DOHH2 (cell line): ENCODE data around the gene L3MBTL2.

Experiments used
- H3F3A ChIP-seq: fragments of 200-600 bp; sonication (generic), shearing (Covaris generic); 2 replicates; pipeline ENCODE4 v1.6.0; 2016; ENCODE audit warnings: antibody characterized with exemption, mild to moderate bottlenecking; ENCODE audit not compliant: control insufficient read depth, insufficient read depth
- H3K27ac ChIP-seq: fragments of 200-600 bp; sonication (generic); 2 replicates; pipeline ENCODE4 v1.5.1; 2014; ENCODE audit warnings: low read depth, mild to moderate bottlenecking, low read length, moderate library complexity
- H3K27me3 ChIP-seq: fragments of 200-600 bp; sonication (generic); 2 replicates; pipeline ENCODE4 v1.6.1; 2014; ENCODE audit warnings: mild to moderate bottlenecking, low read length, mixed read lengths; ENCODE audit not compliant: control insufficient read depth
- H3K36me3 ChIP-seq: fragments of 200-600 bp; sonication (generic); 2 replicates; pipeline ENCODE4 v1.6.1; 2014; ENCODE audit warnings: mild to moderate bottlenecking, low read length, moderate library complexity, mixed read lengths; ENCODE audit not compliant: control insufficient read depth
- H3K4me1 ChIP-seq: fragments of 200-600 bp; sonication (generic); 2 replicates; pipeline ENCODE4 v1.6.1; 2014; ENCODE audit warnings: mild to moderate bottlenecking, low read length, mixed read lengths; ENCODE audit not compliant: control insufficient read depth
- H3K4me2 ChIP-seq: fragments of 200-600 bp; sonication (generic); 2 replicates; pipeline ENCODE4 v1.6.0; 2014; ENCODE audit warnings: mild to moderate bottlenecking, low read length, moderate library complexity
- H3K4me3 ChIP-seq: fragments of 200-600 bp; sonication (generic); 2 replicates; pipeline ENCODE4 v1.5.1; 2014; ENCODE audit warnings: mild to moderate bottlenecking, low read length, mixed read lengths
- H3K79me2 ChIP-seq: fragments of 200-600 bp; sonication (generic); 2 replicates; pipeline ENCODE4 v1.6.1; 2014; ENCODE audit warnings: mild to moderate bottlenecking, low read length, mixed read lengths; ENCODE audit not compliant: control insufficient read depth
- H3K9me2 ChIP-seq: fragments of 200-600 bp; sonication (generic); replicated peaks from 2 replicates; pipeline ENCODE4 v1.6.1; 2014; ENCODE audit warnings: mild to moderate bottlenecking, low read length, mixed read lengths; ENCODE audit not compliant: control insufficient read depth
- H3K9me3 ChIP-seq: fragments of 200-600 bp; sonication (generic); 2 replicates; pipeline ENCODE4 v1.6.1; 2014; ENCODE audit warnings: antibody characterized with exemption, low read length, mixed read lengths; ENCODE audit not compliant: control insufficient read depth, insufficient read depth
- H4K20me1 ChIP-seq: fragments of 200-600 bp; sonication (generic); 2 replicates; pipeline ENCODE4 v1.6.0; 2014; ENCODE audit warnings: low read depth, mild to moderate bottlenecking, antibody characterized with exemption, low read length, moderate library complexity; ENCODE audit not compliant: control insufficient read depth, insufficient read depth
- EZH2phosphoT487 ChIP-seq: fragments of 200-600 bp; sonication (generic); IDR thresholded peaks from 2 replicates; pipeline ENCODE4 v1.6.1; 2017; ENCODE audit warnings: borderline replicate concordance, mild to moderate bottlenecking, antibody characterized with exemption, low read length, moderate library complexity, mixed read lengths
- TF ChIP-seq, protein P1 (sequence below): fragments of 200-600 bp; sonication (generic); IDR thresholded peaks from one replicate; pipeline ENCODE4 v1.5.1; 2014; ENCODE audit warnings: antibody characterized with exemption, mild to moderate bottlenecking, low read depth, low read length; ENCODE audit not compliant: poor library complexity, severe bottlenecking

L3MBTL2 gene

DNA sequence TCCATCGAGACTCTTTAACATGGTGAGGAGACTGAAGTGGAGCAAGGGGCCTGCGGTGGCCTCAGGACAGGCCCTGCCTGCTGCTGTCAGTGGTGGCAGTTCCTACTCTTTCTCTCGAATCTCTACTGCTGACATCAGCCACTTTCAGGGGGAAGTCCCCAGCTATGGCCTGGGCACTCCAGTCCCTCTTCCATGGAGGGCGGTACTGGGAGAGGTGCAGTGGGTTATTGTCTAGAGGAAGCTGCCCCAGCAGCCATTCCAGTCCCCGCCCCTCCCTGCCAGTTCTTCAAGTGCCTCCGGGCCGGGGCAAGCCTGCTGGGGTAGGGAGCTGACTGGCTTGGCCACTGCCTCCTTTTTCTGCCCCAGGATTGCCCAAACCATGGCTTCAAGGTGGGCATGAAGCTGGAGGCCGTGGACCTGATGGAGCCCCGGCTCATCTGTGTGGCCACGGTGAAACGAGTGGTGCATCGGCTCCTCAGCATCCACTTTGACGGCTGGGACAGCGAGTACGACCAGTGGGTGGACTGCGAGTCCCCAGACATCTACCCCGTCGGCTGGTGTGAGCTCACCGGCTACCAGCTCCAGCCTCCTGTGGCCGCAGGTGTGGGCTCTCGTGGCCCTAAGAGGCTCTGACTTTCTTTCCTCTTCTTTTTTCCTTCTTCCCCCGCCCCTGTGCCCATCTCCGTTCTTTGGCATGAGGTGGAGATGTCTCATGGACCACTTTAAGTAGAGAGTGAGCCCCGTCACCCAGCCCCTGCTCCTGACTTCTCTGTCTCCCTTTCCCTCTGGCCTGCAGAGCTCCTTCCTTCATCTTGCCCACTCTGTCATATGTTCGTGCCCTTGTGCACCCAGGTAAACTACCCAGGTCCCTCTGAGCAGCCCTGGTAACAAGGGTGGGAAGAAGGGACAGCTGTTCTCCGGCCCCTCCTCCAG, 21.9 kb downstream of the L3MBTL2 start:
- TF ChIP-seq, protein P1, sequence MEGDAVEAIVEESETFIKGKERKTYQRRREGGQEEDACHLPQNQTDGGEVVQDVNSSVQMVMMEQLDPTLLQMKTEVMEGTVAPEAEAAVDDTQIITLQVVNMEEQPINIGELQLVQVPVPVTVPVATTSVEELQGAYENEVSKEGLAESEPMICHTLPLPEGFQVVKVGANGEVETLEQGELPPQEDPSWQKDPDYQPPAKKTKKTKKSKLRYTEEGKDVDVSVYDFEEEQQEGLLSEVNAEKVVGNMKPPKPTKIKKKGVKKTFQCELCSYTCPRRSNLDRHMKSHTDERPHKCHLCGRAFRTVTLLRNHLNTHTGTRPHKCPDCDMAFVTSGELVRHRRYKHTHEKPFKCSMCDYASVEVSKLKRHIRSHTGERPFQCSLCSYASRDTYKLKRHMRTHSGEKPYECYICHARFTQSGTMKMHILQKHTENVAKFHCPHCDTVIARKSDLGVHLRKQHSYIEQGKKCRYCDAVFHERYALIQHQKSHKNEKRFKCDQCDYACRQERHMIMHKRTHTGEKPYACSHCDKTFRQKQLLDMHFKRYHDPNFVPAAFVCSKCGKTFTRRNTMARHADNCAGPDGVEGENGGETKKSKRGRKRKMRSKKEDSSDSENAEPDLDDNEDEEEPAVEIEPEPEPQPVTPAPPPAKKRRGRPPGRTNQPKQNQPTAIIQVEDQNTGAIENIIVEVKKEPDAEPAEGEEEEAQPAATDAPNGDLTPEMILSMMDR = no peak
- TF ChIP-seq EZH2phosphoT487 = no peak
- H4K20me1 ChIP-seq = 0 out of 2 replicates have a peak, but pooled peaks cover 4% of the 10 kb centered on the region
- H3K36me3 ChIP-seq = peaks cover 81% of the 10 kb centered on the region
- no peaks in the 10 kb centered on the region for H3K27me3 ChIP-seq
- no peak overlapping the region for H3K27ac ChIP-seq
- no peaks in the 10 kb centered on the region for H3K9me2 ChIP-seq
- no peaks in the 10 kb centered on the region for H3K79me2 ChIP-seq
- H3K4me1 ChIP-seq = no peaks in the 10 kb centered on the region
- H3K4me2 ChIP-seq = no peak overlapping the region
- no peaks in the 10 kb centered on the region for H3K9me3 ChIP-seq
- no peak overlapping the region for H3K4me3 ChIP-seq
- no peaks in the 10 kb centered on the region for H3F3A ChIP-seq

- no peaks in the 10 kb centered on the region for H3K9me3 ChIP-seq
- no peak overlapping the region for H3K4me3 ChIP-seq
- H3K36me3 ChIP-seq = peaks cover 58% of the 10 kb centered on the region
- H4K20me1 ChIP-seq = peaks cover 7% of the 10 kb centered on the region; the same call in 1 of the 2 replicates
- H3K9me2 ChIP-seq = no peaks in the 10 kb centered on the region
- H3K79me2 ChIP-seq = no peaks in the 10 kb centered on the region
- H3K4me1 ChIP-seq = no peaks in the 10 kb centered on the region
- H3F3A ChIP-seq = no peaks in the 10 kb centered on the region
- no peak overlapping the region for H3K4me2 ChIP-seq
- TF ChIP-seq, protein P1 = no peak
- no peak for TF ChIP-seq EZH2phosphoT487
- H3K27me3 ChIP-seq = no peaks in the 10 kb centered on the region
- H3K27ac ChIP-seq = no peak overlapping the region
These were observed 24.1 kb downstream of the L3MBTL2 start for GRCh38 chr22:41229215-41229614.

- Histone ChIP-seq H3K4me1 (no peaks in the 10 kb centered on the region), H3K9me2 (no peaks in the 10 kb centered on the region), H3K4me2 (no peak overlapping the region), H3K36me3 (peaks cover 52% of the 10 kb centered on the region), H3K27ac (no peak overlapping the region), H4K20me1 (peaks cover 7% of the 10 kb centered on the region; the same call in 1 of the 2 replicates), H3K4me3 (no peak overlapping the region), H3F3A (no peaks in the 10 kb centered on the region), H3K9me3 (no peaks in the 10 kb centered on the region), H3K79me2 (no peaks in the 10 kb centered on the region), H3K27me3 (no peaks in the 10 kb centered on the region)
- TF ChIP-seq, protein P1 = no peak
- no peak for TF ChIP-seq EZH2phosphoT487
These were observed 24.8 kb downstream of the L3MBTL2 start for GRCh38 chr22:41229730-41230400.
